GM18508 (cell line): ENCODE measurements around the gene ATP1A1.

Source experiments
- ATAC-seq: cut with Tn5 transposase; IDR thresholded peaks from one replicate; pipeline ENCODE4 v1.9.1; 2021; ENCODE audit warnings: moderate number of reproducible peaks; ENCODE audit not compliant: insufficient read depth, unreplicated experiment

ATP1A1 gene

GRCh38 chr1:116386042-116386441 lies 13.0 kb downstream of the ATP1A1 start:
- no peak for ATAC-seq

GRCh38 chr1:116387551-116387950 lies 14.5 kb downstream of the ATP1A1 start:
- no peak for ATAC-seq

- ATAC-seq: no peak
Observed at GRCh38 chr1:116388122-116388521, 15.1 kb downstream of the ATP1A1 start.

GRCh38 chr1:116389013-116389412 lies 16.0 kb downstream of the ATP1A1 start:
- ATAC-seq: no peak

- no peak for ATAC-seq
Observed at GRCh38 chr1:116389686-116390085, 16.6 kb downstream of the ATP1A1 start.

GRCh38 chr1:116390195-116390594 lies 17.2 kb downstream of the ATP1A1 start:
- no peak for ATAC-seq

GRCh38 chr1:116391185-116391584 lies 18.1 kb downstream of the ATP1A1 start:
- no peak for ATAC-seq

GRCh38 chr1:116392717-116393404 lies 19.8 kb downstream of the ATP1A1 start:
- ATAC-seq: no peak

- no peak for ATAC-seq
Observed at GRCh38 chr1:116393792-116394191, 20.7 kb downstream of the ATP1A1 start.

- no peak for ATAC-seq
Observed at GRCh38 chr1:116394270-116394669, 21.2 kb downstream of the ATP1A1 start.

GRCh38 chr1:116396769-116397168 lies 23.7 kb downstream of the ATP1A1 start:
- ATAC-seq: no peak

- no peak for ATAC-seq
Observed at GRCh38 chr1:116397728-116398127, 24.7 kb downstream of the ATP1A1 start.

- ATAC-seq: no peak
Observed at GRCh38 chr1:116400780-116401179, 27.7 kb downstream of the ATP1A1 start.

- no peak for ATAC-seq
Observed at GRCh38 chr1:116401646-116402176, 28.7 kb downstream of the ATP1A1 start.

GRCh38 chr1:116402333-116402732 lies 29.3 kb downstream of the ATP1A1 start:
- ATAC-seq: no peak

- no peak for ATAC-seq
Observed at GRCh38 chr1:116403496-116404136, 30.6 kb downstream of the ATP1A1 start.

- no peak for ATAC-seq
Observed at GRCh38 chr1:116404699-116405098, 31.7 kb downstream of the ATP1A1 start.

- no peak for ATAC-seq
Observed at GRCh38 chr1:116405241-116406135, 32.4 kb downstream of the ATP1A1 start.

- ATAC-seq: no peak
Observed at GRCh38 chr1:116407033-116407432, 34.0 kb downstream of the ATP1A1 start.

GRCh38 chr1:116408193-116408592 lies 35.1 kb downstream of the ATP1A1 start:
- no peak for ATAC-seq
